ENCODE results near the gene HOXB5.

The HOXB5 gene

DNA sequence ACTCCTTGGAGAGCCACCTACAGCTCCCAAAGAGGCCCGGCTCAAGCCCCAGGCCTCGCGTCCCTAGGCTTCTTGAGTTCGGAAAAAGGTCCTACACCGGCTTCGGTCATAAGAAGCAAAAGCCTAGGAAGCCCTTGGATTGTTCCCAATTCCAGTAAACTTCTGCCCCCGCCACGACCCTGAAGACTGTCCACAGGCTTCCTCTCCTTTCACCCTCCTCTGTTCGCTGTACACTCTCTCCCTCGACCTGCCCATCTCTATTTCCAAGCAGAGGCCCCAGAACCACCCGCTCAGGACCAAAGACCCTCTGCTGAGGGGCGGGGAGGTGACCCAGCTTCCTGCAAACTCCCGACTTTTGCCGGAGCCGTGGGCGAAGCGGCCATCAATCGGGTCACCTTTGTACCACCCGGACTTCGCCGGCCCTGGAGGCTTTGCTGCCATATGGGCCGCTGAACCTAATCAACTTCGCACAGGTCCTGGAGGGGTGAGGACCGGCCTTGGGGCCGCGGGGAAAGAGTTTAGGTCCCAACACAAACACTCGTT lies 51.4 kb downstream of the HOXB5 start (continued):
- TF ChIP-seq, protein P1, sequence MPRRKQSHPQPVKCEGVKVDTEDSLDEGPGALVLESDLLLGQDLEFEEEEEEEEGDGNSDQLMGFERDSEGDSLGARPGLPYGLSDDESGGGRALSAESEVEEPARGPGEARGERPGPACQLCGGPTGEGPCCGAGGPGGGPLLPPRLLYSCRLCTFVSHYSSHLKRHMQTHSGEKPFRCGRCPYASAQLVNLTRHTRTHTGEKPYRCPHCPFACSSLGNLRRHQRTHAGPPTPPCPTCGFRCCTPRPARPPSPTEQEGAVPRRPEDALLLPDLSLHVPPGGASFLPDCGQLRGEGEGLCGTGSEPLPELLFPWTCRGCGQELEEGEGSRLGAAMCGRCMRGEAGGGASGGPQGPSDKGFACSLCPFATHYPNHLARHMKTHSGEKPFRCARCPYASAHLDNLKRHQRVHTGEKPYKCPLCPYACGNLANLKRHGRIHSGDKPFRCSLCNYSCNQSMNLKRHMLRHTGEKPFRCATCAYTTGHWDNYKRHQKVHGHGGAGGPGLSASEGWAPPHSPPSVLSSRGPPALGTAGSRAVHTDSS (tag by site-specific recombination; IDR thresholded peaks at IDR 0.05) = no peak
- TF ChIP-seq ZNF292 (tag by site-specific recombination; IDR thresholded peaks at IDR 0.05; ENCODE audit: borderline replicate concordance, low read depth) (no peak), ZNF214 (tag by site-specific recombination; IDR thresholded peaks at IDR 0.05; ENCODE audit: borderline replicate concordance) (no peak), ZNF211 (tag by site-specific recombination; IDR thresholded peaks at IDR 0.05; ENCODE audit: low read depth) (no peak), HOXC10 (CRISPR knock-in tag; IDR thresholded peaks at IDR 0.05) (no peak), ZNF140 (tag by site-specific recombination; IDR thresholded peaks at IDR 0.05) (no peak), ZIC2 (tag by site-specific recombination; IDR thresholded peaks at IDR 0.05) (0 out of 2 replicates have a peak, but pooled peaks have one; percentile 3), ZNF544 (tag by site-specific recombination; IDR thresholded peaks at IDR 0.05) (no peak), ZNF184 (tag by site-specific recombination; IDR thresholded peaks at IDR 0.05) (no peak), ZNF23 (tag by site-specific recombination; IDR thresholded peaks at IDR 0.05; ENCODE audit: borderline replicate concordance) (no peak), KLF1 (tag by site-specific recombination; IDR thresholded peaks at IDR 0.05) (no peak), ZNF391 (tag by site-specific recombination; IDR thresholded peaks at IDR 0.05; ENCODE audit: borderline replicate concordance, low read depth) (peak; percentile 70; the same call in 1 of the 2 replicates), ZNF510 (tag by site-specific recombination; IDR thresholded peaks at IDR 0.05; ENCODE audit: insufficient replicate concordance) (no peak), ZNF16 (tag by site-specific recombination; IDR thresholded peaks at IDR 0.05; ENCODE audit: low read depth) (no peak), ZSCAN23 (tag by site-specific recombination; IDR thresholded peaks at IDR 0.05) (no peak), BCL11B (tag by site-specific recombination; IDR thresholded peaks at IDR 0.05; ENCODE audit: low read depth) (0 out of 2 replicates have a peak, but pooled peaks have one; percentile 32), ZNF837 (tag by site-specific recombination; IDR thresholded peaks at IDR 0.05) (no peak), ZNF274 (IDR thresholded peaks at IDR 0.05; ENCODE audit: low read length) (no peak), ZNF274 (tag by site-specific recombination; IDR thresholded peaks at IDR 0.05; ENCODE audit: borderline replicate concordance) (no peak), ZNF202 (tag by site-specific recombination; IDR thresholded peaks at IDR 0.05; ENCODE audit: borderline replicate concordance) (no peak), ZNF654 (tag by site-specific recombination; IDR thresholded peaks at IDR 0.05; ENCODE audit: low read depth) (no peak), PRDM1 (tag by site-specific recombination; IDR thresholded peaks at IDR 0.05) (peak; percentile 57), ZNF785 (tag by site-specific recombination; IDR thresholded peaks at IDR 0.05) (no peak), KLF16 (tag by site-specific recombination; IDR thresholded peaks at IDR 0.05) (no peak), ZNF132 (tag by site-specific recombination; IDR thresholded peaks at IDR 0.05; ENCODE audit: borderline replicate concordance) (no peak), ZNF623 (tag by site-specific recombination; IDR thresholded peaks at IDR 0.05) (no peak)
- TF ChIP-seq, protein P2, sequence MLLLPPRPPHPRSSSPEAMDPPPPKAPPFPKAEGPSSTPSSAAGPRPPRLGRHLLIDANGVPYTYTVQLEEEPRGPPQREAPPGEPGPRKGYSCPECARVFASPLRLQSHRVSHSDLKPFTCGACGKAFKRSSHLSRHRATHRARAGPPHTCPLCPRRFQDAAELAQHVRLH (tag by site-specific recombination; IDR thresholded peaks at IDR 0.05) = no peak
- TF ChIP-seq, protein P3, sequence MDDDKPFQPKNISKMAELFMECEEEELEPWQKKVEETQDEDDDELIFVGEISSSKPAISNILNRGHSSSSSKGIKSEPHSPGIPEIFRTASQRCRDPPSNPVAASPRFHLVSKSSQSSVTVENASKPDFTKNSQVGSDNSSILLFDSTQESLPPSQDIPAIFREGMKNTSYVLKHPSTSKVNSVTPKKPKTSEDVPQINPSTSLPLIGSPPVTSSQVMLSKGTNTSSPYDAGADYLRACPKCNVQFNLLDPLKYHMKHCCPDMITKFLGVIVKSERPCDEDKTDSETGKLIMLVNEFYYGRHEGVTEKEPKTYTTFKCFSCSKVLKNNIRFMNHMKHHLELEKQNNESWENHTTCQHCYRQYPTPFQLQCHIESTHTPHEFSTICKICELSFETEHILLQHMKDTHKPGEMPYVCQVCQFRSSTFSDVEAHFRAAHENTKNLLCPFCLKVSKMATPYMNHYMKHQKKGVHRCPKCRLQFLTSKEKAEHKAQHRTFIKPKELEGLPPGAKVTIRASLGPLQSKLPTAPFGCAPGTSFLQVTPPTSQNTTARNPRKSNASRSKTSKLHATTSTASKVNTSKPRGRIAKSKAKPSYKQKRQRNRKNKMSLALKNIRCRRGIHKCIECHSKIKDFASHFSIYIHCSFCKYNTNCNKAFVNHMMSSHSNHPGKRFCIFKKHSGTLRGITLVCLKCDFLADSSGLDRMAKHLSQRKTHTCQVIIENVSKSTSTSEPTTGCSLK (tag by site-specific recombination; IDR thresholded peaks at IDR 0.05) = no peak
- TF ChIP-seq, protein P4, sequence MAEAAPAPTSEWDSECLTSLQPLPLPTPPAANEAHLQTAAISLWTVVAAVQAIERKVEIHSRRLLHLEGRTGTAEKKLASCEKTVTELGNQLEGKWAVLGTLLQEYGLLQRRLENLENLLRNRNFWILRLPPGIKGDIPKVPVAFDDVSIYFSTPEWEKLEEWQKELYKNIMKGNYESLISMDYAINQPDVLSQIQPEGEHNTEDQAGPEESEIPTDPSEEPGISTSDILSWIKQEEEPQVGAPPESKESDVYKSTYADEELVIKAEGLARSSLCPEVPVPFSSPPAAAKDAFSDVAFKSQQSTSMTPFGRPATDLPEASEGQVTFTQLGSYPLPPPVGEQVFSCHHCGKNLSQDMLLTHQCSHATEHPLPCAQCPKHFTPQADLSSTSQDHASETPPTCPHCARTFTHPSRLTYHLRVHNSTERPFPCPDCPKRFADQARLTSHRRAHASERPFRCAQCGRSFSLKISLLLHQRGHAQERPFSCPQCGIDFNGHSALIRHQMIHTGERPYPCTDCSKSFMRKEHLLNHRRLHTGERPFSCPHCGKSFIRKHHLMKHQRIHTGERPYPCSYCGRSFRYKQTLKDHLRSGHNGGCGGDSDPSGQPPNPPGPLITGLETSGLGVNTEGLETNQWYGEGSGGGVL (tag by site-specific recombination; IDR thresholded peaks at IDR 0.05) = no peak
